HepG2 (cell line): ENCODE results near the gene MAGEA4. TPM values are rescaled to one million over a fixed set of nuclear protein-coding genes. Genes with fewer than 3 reads are reported as not detected.

Source experiments
- ATAC-seq: fragments of 200-7000 bp; cut with Tn5 transposase; 3 replicates; pipeline ENCODE4 v1.9.1; 2020; ENCODE audit warnings: mild to moderate bottlenecking, moderate library complexity
- BruUV-seq: library from RNA; stranded (reverse); fragments of 400-500 nt; replicated peaks from 2 replicates; lab custom pipeline; 2021; lab: Mats Ljungman, UMichigan
- CTCF ChIA-PET: fragments of 300-600 bp; formaldehyde crosslinking; extraction: SDS; loops from one replicate; lab custom pipeline; 2021; ENCODE audit warnings: low total read pairs, inconsistent platforms, low intra/inter-chr PET ratio; lab: Yijun Ruan, JAX
- POLR2A ChIA-PET: fragments of 350-600 bp; sonication (Branson Sonifier 250); formaldehyde crosslinking; loops from one replicate; lab custom pipeline; 2020; ENCODE audit warnings: antibody characterized with exemption, inconsistent platforms; lab: Yijun Ruan, JAX
- DNase-seq: peaks from one replicate; pipeline ENCODE4 v3.0.0-alpha.2; 2015; ENCODE audit warnings: low spot score
- FAIRE-seq: peaks from 3 replicates; lab custom pipeline; 2011; peaks lifted over from hg19 to GRCh38; lab: Jason Lieb, UNC
- H2AFZ ChIP-seq: one replicate; pipeline ENCODE4 v1.6.1; 2011; ENCODE audit warnings: low read length, inconsistent platforms
- H3K27ac ChIP-seq: fragments of 300-600 bp; 3 replicates; pipeline ENCODE4 v1.8.0; 2011; ENCODE audit warnings: mixed run types, mild to moderate bottlenecking, mixed read lengths, low read length, inconsistent platforms; ENCODE audit not compliant: insufficient read depth; ENCODE audit errors: extremely low read length
- H3K27me3 ChIP-seq, 2 experiments: fragments of 200-600 bp in 1 of 2; 2 replicates in 1 of 2; 3 replicates in 1 of 2; pipeline versions ENCODE4 v1.6.0 to v1.8.0; 2011; ENCODE audit warnings: low read length in 2 of 2, mild to moderate bottlenecking in 2 of 2, moderate library complexity in 2 of 2, inconsistent platforms in 1 of 2; ENCODE audit not compliant: insufficient read depth in 2 of 2, control insufficient read depth in 1 of 2
- H3K36me3 ChIP-seq, 2 experiments: fragments of 200-600 bp in 1 of 2; replicated peaks in 1 of 2; 2 replicates in 1 of 2; 3 replicates in 1 of 2; pipeline versions ENCODE4 v1.5.1 to v1.8.0; 2011; ENCODE audit warnings: low read length in 2 of 2, inconsistent platforms in 1 of 2; ENCODE audit not compliant: insufficient read depth in 2 of 2, control insufficient read depth in 1 of 2
- H3K4me1 ChIP-seq: 2 replicates; pipeline ENCODE4 v1.5.1; 2012; ENCODE audit warnings: low read length, inconsistent platforms; ENCODE audit not compliant: insufficient read depth
- H3K4me2 ChIP-seq: 2 replicates; pipeline ENCODE4 v1.6.0; 2011; ENCODE audit warnings: low read depth, low read length, inconsistent platforms
- H3K4me3 ChIP-seq, 3 experiments: fragments of 200-600 bp in 1 of 3; sonication (generic), shearing (Covaris generic) in 1 of 3; replicated peaks in 1 of 3; 2 replicates each; pipeline ENCODE4 v1.5.1; 2011 to 2016; ENCODE audit warnings: low read length in 3 of 3, inconsistent platforms in 2 of 3, low read depth in 2 of 3, mild to moderate bottlenecking in 2 of 3, control low read depth in 1 of 3, mixed read lengths in 1 of 3; ENCODE audit not compliant: insufficient read depth in 1 of 3
- H3K79me2 ChIP-seq: one replicate; pipeline ENCODE4 v1.6.1; 2011; ENCODE audit warnings: low read length, inconsistent platforms; ENCODE audit not compliant: insufficient read depth
- H3K9ac ChIP-seq: 2 replicates; pipeline ENCODE4 v1.6.0; 2011; ENCODE audit warnings: mild to moderate bottlenecking, low read depth, low read length, inconsistent platforms; ENCODE audit not compliant: insufficient read depth
- H3K9me3 ChIP-seq: 2 replicates; pipeline ENCODE4 v1.5.1; 2012; ENCODE audit warnings: mild to moderate bottlenecking, low read length
- H4K20me1 ChIP-seq: 2 replicates; pipeline ENCODE4 v1.6.0; 2011; ENCODE audit warnings: inconsistent platforms, mild to moderate bottlenecking, low read length, moderate library complexity; ENCODE audit not compliant: insufficient read depth
- ATF7 ChIP-seq, 2 experiments: fragments of 450-650 bp in 1 of 2; sonication (generic) in 1 of 2; formaldehyde crosslinking in 1 of 2; IDR thresholded peaks; 2 replicates each; pipeline versions ENCODE4 v1.4.0 to v1.6.1; 2016 to 2020; ENCODE audit warnings: antibody characterized with exemption in 1 of 2, mild to moderate bottlenecking in 1 of 2, missing genetic modification reagents in 1 of 2
- CEBPB ChIP-seq: IDR thresholded peaks from 2 replicates; pipeline ENCODE4 v1.6.1; 2011; ENCODE audit warnings: low read depth, low read length, improper control_type of control experiment, borderline replicate concordance
- CEBPG ChIP-seq: IDR thresholded peaks from 2 replicates; pipeline ENCODE4 v1.6.1; 2016
- DRAP1 ChIP-seq: IDR thresholded peaks from 2 replicates; pipeline ENCODE4 v1.6.1; 2016; ENCODE audit warnings: missing genetic modification reagents, missing compliant biosample characterization
- SP2 ChIP-seq: sonication (generic); formaldehyde crosslinking; IDR thresholded peaks from 2 replicates; pipeline ENCODE4 v1.5.1; 2020; ENCODE audit warnings: mild to moderate bottlenecking, missing genetic modification reagents
- WGBS: methylation state at CpG from one replicate; pipeline ENCODE4 v1.1.6; 2017; ENCODE audit warnings: low lambda C conversion rate; 5-methylcytosine and 5-hydroxymethylcytosine counted together
- in situ Hi-C: cut with HindIII; loops from 2 replicates; pipeline ENCODE4 v1.10.0; 2017; ENCODE audit warnings: low pct_unique_long_range_greater_than_20kb; ENCODE audit not compliant: extremely low pct_ligation_motif_present
- intact Hi-C: fragments of 100-400 bp; cut with micrococcal nuclease; formaldehyde crosslinking; loops from one replicate; pipeline ENCODE4 v1.10.0; 2022; ENCODE audit not compliant: unreplicated experiment
- polyA plus RNA-seq, 8 experiments: library from polyadenylated mRNA; depleted of rRNA in 3 of 8; stranded (reverse) in 7 of 8; unstranded in 1 of 8; fragments of >200 nt; fragmentation: Illumina TruSeq in 4 of 8; extraction: Trizol in 4 of 8; gene quantifications; 2 replicates each; pipeline versions ENCODE4 v1.2.1 to v1.2.3, GENCODE V29; 2011 to 2016; ENCODE audit warnings: low read depth in 4 of 8, missing spikeins in 1 of 8, mixed read lengths in 1 of 8; ENCODE audit not compliant: insufficient read depth in 1 of 8
- total RNA-seq, 5 experiments: library from RNA; depleted of rRNA; stranded (reverse); fragments of >200 nt; fragmentation: Illumina TruSeq; extraction: Trizol; gene quantifications; 2 replicates each; pipeline ENCODE4 v1.2.3, GENCODE V29; 2016; ENCODE audit warnings: low read depth in 1 of 5
- TF ChIP-seq, protein P1 (sequence below): sonication (generic); formaldehyde crosslinking; IDR thresholded peaks from 2 replicates; pipeline ENCODE4 v1.4.0; 2020; ENCODE audit warnings: mild to moderate bottlenecking, missing genetic modification reagents
- TF ChIP-seq, protein P2 (sequence below), 2 experiments: fragments of 450-650 bp in 1 of 2; sonication (generic) in 1 of 2; formaldehyde crosslinking; IDR thresholded peaks; 2 replicates each; pipeline versions ENCODE4 v1.5.0 to v1.8.0; 2020 to 2022; ENCODE audit warnings: mild to moderate bottlenecking in 1 of 2, missing genetic modification reagents in 1 of 2
- TF ChIP-seq, protein P3 (sequence below), 2 experiments: sonication (generic) in 1 of 2; formaldehyde crosslinking in 1 of 2; IDR thresholded peaks; 2 replicates each; pipeline versions ENCODE4 v1.4.0 to v1.6.1; 2016 to 2020; ENCODE audit warnings: borderline replicate concordance in 1 of 2, low read depth in 1 of 2, mild to moderate bottlenecking in 1 of 2, missing genetic modification reagents in 1 of 2

MAGEA4 gene
- total and polyA plus RNA-seq, 2 of the 13 experiments (the other 11 are each of a cell fraction or from before 2014, with no cell fraction given) = not detected

- Histone ChIP-seq H3K9me3 (no peaks in the 10 kb centered on the region), H3K4me3 (no peak overlapping the region), H3K27me3 (no peaks in the 10 kb centered on the region), H3K9ac (no peak overlapping the region), H3K4me1 (no peaks in the 10 kb centered on the region), H2AFZ (no peak overlapping the region), H3K27ac (no peak overlapping the region), H4K20me1 (no peaks in the 10 kb centered on the region), H3K79me2 (no peaks in the 10 kb centered on the region), H3K4me2 (no peak overlapping the region), H3K36me3 (no peaks in the 10 kb centered on the region)
- 1% methylated on average over 5 of the region's 5 CpGs for WGBS
- in situ Hi-C loops (no loop called here), intact Hi-C loops (no loop called here)
- FAIRE-seq = no peak
- DNase-seq = no peak
- ATAC-seq = no peak
- ChIA-PET POLR2A (no interaction called here), CTCF (no interaction called here)
- TF ChIP-seq, protein P1, sequence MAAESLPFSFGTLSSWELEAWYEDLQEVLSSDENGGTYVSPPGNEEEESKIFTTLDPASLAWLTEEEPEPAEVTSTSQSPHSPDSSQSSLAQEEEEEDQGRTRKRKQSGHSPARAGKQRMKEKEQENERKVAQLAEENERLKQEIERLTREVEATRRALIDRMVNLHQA = no peak
- TF ChIP-seq CEBPG (CRISPR knock-in tag) (peak; percentile 18; the same call in 1 of the 2 replicates), ATF7 (IDR thresholded peaks at IDR 0.05) (peak; percentile 46; the same call in 1 of the 2 replicates), ATF7 (CRISPR knock-in tag; IDR thresholded peaks at IDR 0.05) (no peak), CEBPB (peak; percentile 35; the same call in 1 of the 2 replicates)
- TF ChIP-seq, protein P2, sequence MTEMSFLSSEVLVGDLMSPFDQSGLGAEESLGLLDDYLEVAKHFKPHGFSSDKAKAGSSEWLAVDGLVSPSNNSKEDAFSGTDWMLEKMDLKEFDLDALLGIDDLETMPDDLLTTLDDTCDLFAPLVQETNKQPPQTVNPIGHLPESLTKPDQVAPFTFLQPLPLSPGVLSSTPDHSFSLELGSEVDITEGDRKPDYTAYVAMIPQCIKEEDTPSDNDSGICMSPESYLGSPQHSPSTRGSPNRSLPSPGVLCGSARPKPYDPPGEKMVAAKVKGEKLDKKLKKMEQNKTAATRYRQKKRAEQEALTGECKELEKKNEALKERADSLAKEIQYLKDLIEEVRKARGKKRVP (CRISPR knock-in tag; IDR thresholded peaks at IDR 0.05) = peak in 1 of 2 experiments; percentile 70; a peak in 2 of 4 replicates
- BruUV-seq = no TSS peak
These were observed 15.8 kb upstream of the MAGEA4 start for GRCh38 chrX:151896734-151897474.

DNA sequence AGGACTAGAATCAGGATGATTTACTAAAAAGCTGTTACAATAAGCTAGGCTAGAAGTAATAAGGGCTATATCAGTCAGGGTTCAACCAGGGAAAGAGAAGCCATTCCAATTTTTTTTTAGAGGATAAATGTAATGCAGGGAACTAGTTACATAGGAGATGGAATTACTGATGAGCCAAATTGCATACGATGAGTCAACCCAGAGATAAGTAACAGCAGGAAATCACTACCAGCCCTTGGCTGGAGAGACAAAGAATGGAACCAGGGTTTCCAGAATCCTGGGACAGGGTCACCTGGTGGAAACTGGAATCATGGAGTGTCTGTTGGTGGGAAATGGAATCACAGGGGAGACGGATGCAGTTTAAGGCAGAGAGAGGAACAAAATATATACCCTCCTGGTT lies 13.1 kb upstream of the MAGEA4 start:
- Histone ChIP-seq H3K9me3 (no peaks in the 10 kb centered on the region), H3K79me2 (no peaks in the 10 kb centered on the region), H3K9ac (no peak overlapping the region), H3K27me3 (no peaks in the 10 kb centered on the region), H3K4me1 (no peaks in the 10 kb centered on the region), H3K27ac (no peak overlapping the region), H2AFZ (no peak overlapping the region), H3K36me3 (no peaks in the 10 kb centered on the region), H4K20me1 (no peaks in the 10 kb centered on the region), H3K4me3 (no peak overlapping the region), H3K4me2 (no peak overlapping the region)
- intact Hi-C loops (no loop called here), in situ Hi-C loops (no loop called here)
- BruUV-seq = no TSS peak
- DNase-seq = no peak
- ChIA-PET CTCF (no interaction called here), POLR2A (no interaction called here)
- no peak for FAIRE-seq
- WGBS = 86% methylated on average over 2 of the region's 2 CpGs
- ATAC-seq = no peak
- no peak for TF ChIP-seq SP2 (CRISPR knock-in tag)
- TF ChIP-seq, protein P3, sequence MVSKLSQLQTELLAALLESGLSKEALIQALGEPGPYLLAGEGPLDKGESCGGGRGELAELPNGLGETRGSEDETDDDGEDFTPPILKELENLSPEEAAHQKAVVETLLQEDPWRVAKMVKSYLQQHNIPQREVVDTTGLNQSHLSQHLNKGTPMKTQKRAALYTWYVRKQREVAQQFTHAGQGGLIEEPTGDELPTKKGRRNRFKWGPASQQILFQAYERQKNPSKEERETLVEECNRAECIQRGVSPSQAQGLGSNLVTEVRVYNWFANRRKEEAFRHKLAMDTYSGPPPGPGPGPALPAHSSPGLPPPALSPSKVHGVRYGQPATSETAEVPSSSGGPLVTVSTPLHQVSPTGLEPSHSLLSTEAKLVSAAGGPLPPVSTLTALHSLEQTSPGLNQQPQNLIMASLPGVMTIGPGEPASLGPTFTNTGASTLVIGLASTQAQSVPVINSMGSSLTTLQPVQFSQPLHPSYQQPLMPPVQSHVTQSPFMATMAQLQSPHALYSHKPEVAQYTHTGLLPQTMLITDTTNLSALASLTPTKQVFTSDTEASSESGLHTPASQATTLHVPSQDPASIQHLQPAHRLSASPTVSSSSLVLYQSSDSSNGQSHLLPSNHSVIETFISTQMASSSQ (IDR thresholded peaks at IDR 0.05; ENCODE audit: low read depth) = no peak
- TF ChIP-seq, protein P3 (CRISPR knock-in tag; IDR thresholded peaks at IDR 0.05; ENCODE audit: borderline replicate concordance) = no peak
- no peak for TF ChIP-seq DRAP1 (CRISPR knock-in tag)
